Heart right ventricle (tissue), 16 donors: ENCODE results near the gene JMJD8. TPM values are rescaled to one million over a fixed set of nuclear protein-coding genes. Genes with fewer than 3 reads are reported as not detected.

Source experiments
- ATAC-seq, 8 donors: fragments of 200-7000 bp; cut with Tn5 transposase; one replicate each; pipeline ENCODE4 v1.9.1; 2020; ENCODE audit warnings: mild to moderate bottlenecking in 8 of 8, moderate library complexity in 8 of 8, moderate number of reproducible peaks in 1 of 8
- DNase-seq, 2 donors: peaks; one replicate each; pipeline ENCODE4 v3.0.0-alpha.2; 2020
- H3K27ac ChIP-seq, 10 donors: fragments of 200-600 bp; sonication (generic) in 2 of 10; one replicate each; pipeline versions ENCODE4 v1.5.0 to v1.8.0; 2020 to 2022; ENCODE audit warnings: mild to moderate bottlenecking in 3 of 10
- H3K27me3 ChIP-seq, 7 donors: fragments of 200-600 bp; one replicate each; pipeline ENCODE4 v1.8.0; 2021 to 2022; ENCODE audit warnings: mild to moderate bottlenecking in 2 of 7
- H3K36me3 ChIP-seq, 9 donors: fragments of 200-600 bp; sonication (generic) in 1 of 9; one replicate each; pipeline versions ENCODE4 v1.5.0 to v1.8.0; 2020 to 2022; ENCODE audit warnings: mild to moderate bottlenecking in 2 of 9
- H3K4me1 ChIP-seq, 9 donors: fragments of 200-600 bp; sonication (generic) in 1 of 9; one replicate each; pipeline versions ENCODE4 v1.5.0 to v1.8.0; 2020 to 2022; ENCODE audit warnings: mild to moderate bottlenecking in 4 of 9
- H3K4me3 ChIP-seq, 10 donors: fragments of 200-600 bp; sonication (generic) in 2 of 10; one replicate each; pipeline versions ENCODE4 v1.5.0 to v1.8.0; 2020 to 2022; ENCODE audit warnings: mild to moderate bottlenecking in 7 of 10, moderate library complexity in 2 of 10
- H3K9me3 ChIP-seq, 11 donors: fragments of 200-600 bp in 10 of 11; sonication (generic) in 2 of 11; one replicate each; pipeline versions ENCODE4 v1.5.0 to v1.8.0; 2013 to 2022; ENCODE audit warnings: mild to moderate bottlenecking in 2 of 11, control low read depth in 1 of 11, moderate library complexity in 1 of 11
- CTCF ChIP-seq, 9 donors: fragments of 200-600 bp; sonication (generic) in 2 of 9; IDR thresholded peaks; one replicate each; pipeline versions ENCODE4 v1.5.0 to v1.8.0; 2021 to 2022; ENCODE audit warnings: antibody characterized with exemption in 9 of 9, mild to moderate bottlenecking in 5 of 9, moderate library complexity in 1 of 9
- WGBS, 2 donors: extraction: QIAGEN DNeasy Blood & Tissue Kit; methylation state at CpG; one replicate each; pipeline ENCODE4 v1.1.7; 2013; ENCODE audit warnings: inconsistent platforms in 1 of 2; 5-methylcytosine and 5-hydroxymethylcytosine counted together
- intact Hi-C, 10 donors: fragments of 100-400 bp; cut with DNase I; formaldehyde crosslinking; loops; one replicate each; pipeline versions ENCODE4 v1.11.1 to v1.14.2; 2022
- polyA plus RNA-seq, 2 donors: library from polyadenylated mRNA; stranded (reverse); fragments of 200-250 nt; gene quantifications; one replicate each; pipeline ENCODE4 v1.2.3, GENCODE V29; 2013
- total RNA-seq, 10 donors: library from RNA; stranded (reverse); fragmentation: NEBNext Ultra II Directional in 3 of 10; extraction: Animal tissue kit (Norgen Biotek cat#: 25700) in 3 of 10; gene quantifications; one replicate each; pipeline versions ENCODE4 v1.2.1 to v1.2.4, GENCODE V29; 2021 to 2023
- donor health status: Arrhythmogenic right ventricular cardiomyopathy.
- donor health status: ischemic (EF 13 %, LVEDD 7.1; RV severe dilation, severe dysfunction).
- donor health status: healthy with polysubstance abuse.
- donor health status: DM: no; HTN: yes; CAD: no.
- donor health status: DM: no; HTN: no; CAD: no.
- donor health status: ischemic (EF 25% LVEDD 6.9; RV normal size, moderate dysfunction).
- donor health status: ischemic (EF 25% LVEDD 5.7; RV mildly dilated, moderate dysfunction).
- donor health status: healthy.
- donor health status: DM: yes; HTN: yes; CAD: no.
- donor health status: Ischemic cardiomyopathy.
- donor health status: ischemic (EF 35%, LVEDD 5.7; RV mildly dilated, moderate dysfunction).
- donor health status: nonischemic (EF 11% LVEDD 7.7; RV severe dilation, severe dysfunction).
- donor health status: DM: yes; HTN: yes; CAD: no.
- donor health status: PGD.
- donor health status: ischemic (EF 29% LVEDD 5.4; RV normal size, mild dysfunction).
- donor health status: nonischemic (EF 23%, LVEDD 6.1; RV moderate dilation, normal function).

The JMJD8 gene
- total and polyA plus RNA-seq, 12 donors: 34.7 to 60.6 (median 44.0) TPM

- ATAC-seq: peak; percentile 16 to 59 (median 32)
These were observed 41.7 kb downstream of the JMJD8 start for GRCh38 chr16:642189-643049.

GRCh38 chr16:641326-642188, 42.6 kb downstream of the JMJD8 start, which contains the start of gene MCRIP2:
Gene MCRIP2 (plus strand): TSS chr16:641828. CDS start chr16:641992, 164 bp downstream.
- TF ChIP-seq CTCF (IDR thresholded peaks at IDR 0.05): peak in 1 of 9 donors; percentile 5
- ATAC-seq (peak; percentile 49 to 69 (median 66)), DNase-seq (peak; percentile 85 to 90)
- intact Hi-C loops: no loop called here
- Histone ChIP-seq H3K4me3 (peak within 1 kb of the TSS; percentile 46 to 96 (median 72)), H3K36me3 (peaks cover 0 to 3% (median 0%) of the 10 kb centered on the region in 9 donors), H3K27me3 (no peaks in the 10 kb centered on the region), H3K27ac (peak within 1 kb of the TSS; percentile 89 to 99 (median 96)), H3K4me1 (peaks cover 16 to 66% (median 43%) of the 10 kb centered on the region in 9 donors), H3K9me3 (no peaks in the 10 kb centered on the region)
- WGBS, 2 donors: 1 to 2% methylated on average over 45 to 81 of the region's 81 CpGs

More at GRCh38 chr16:642189-643049, 41.7 kb downstream of the JMJD8 start:
- H3K27me3 ChIP-seq: no peaks in the 10 kb centered on the region
- DNase-seq: peak; percentile 66 to 69
- no peak for TF ChIP-seq CTCF (IDR thresholded peaks at IDR 0.05)
- no peaks in the 10 kb centered on the region for H3K9me3 ChIP-seq
- H3K4me3 ChIP-seq: peak overlapping the region; percentile 46 to 96 (median 72)
- H3K4me1 ChIP-seq: peaks cover 18 to 72% (median 49%) of the 10 kb centered on the region in 9 donors
- 6% methylated on average over 49 to 72 of the region's 72 CpGs for WGBS, 2 donors
- peak overlapping the region; percentile 89 to 99 (median 96) for H3K27ac ChIP-seq
- peaks cover 0 to 3% (median 0%) of the 10 kb centered on the region in 9 donors for H3K36me3 ChIP-seq
- intact Hi-C loops: no loop called here

- Histone ChIP-seq H3K9me3 (no peaks in the 10 kb centered on the region), H3K36me3 (peaks cover 0 to 3% (median 0%) of the 10 kb centered on the region in 9 donors), H3K27me3 (no peaks in the 10 kb centered on the region), H3K4me1 (peaks cover 17 to 60% (median 37%) of the 10 kb centered on the region in 9 donors), H3K27ac (peak overlapping the region in 2 of 10 donors; percentile 35 to 36), H3K4me3 (peak overlapping the region in 4 of 10 donors; percentile 70 to 82 (median 72))
- intact Hi-C loops: no loop called here
- TF ChIP-seq CTCF (IDR thresholded peaks at IDR 0.05): no peak
- 89 to 90% methylated on average over 4 to 5 of the region's 5 CpGs for WGBS, 2 donors
- no peak for DNase-seq
- no peak for ATAC-seq
These were observed 43.5 kb downstream of the JMJD8 start for GRCh38 chr16:640614-641013.

- no peak for TF ChIP-seq CTCF (IDR thresholded peaks at IDR 0.05)
- Histone ChIP-seq H3K27ac (peak overlapping the region in 7 of 10 donors; percentile 50 to 99 (median 80)), H3K27me3 (no peaks in the 10 kb centered on the region), H3K36me3 (peaks cover 0 to 9% (median 0%) of the 10 kb centered on the region in 9 donors), H3K4me1 (peaks cover 16 to 51% (median 40%) of the 10 kb centered on the region in 9 donors), H3K4me3 (no peak overlapping the region), H3K9me3 (no peaks in the 10 kb centered on the region)
- 77 to 79% methylated on average over 9 of the region's 9 CpGs for WGBS, 2 donors
- ATAC-seq (no peak), DNase-seq (peak in 1 of 2 donors; percentile 10)
- intact Hi-C loops: loop anchor here in 1 of 10 donors (5.0 kb wide), 1 partner anchor 47 kb away; the partner anchor contains the start of gene RAB40C
These were observed 45.3 kb downstream of the JMJD8 start for GRCh38 chr16:638836-639235.
